Effector memory CD8-positive, alpha-beta T cell (primary cell): ENCODE results near the gene TSHZ3.

Source experiments
- ATAC-seq: fragments of 150-1000 bp; cut with Tn5 transposase; replicated peaks from 2 replicates; pipeline ENCODE4 v1.10.0; 2021; ENCODE audit warnings: mild to moderate bottlenecking, moderate library complexity
- DNase-seq, 3 experiments: peaks; one replicate each; pipeline ENCODE4 v3.0.0; 2021
- H3K27ac Mint-ChIP-seq, 2 donors: one replicate each; pipeline ENCODE4 v1.8.0; 2022; ENCODE audit warnings: mild to moderate bottlenecking in 2 of 2, mixed read lengths in 2 of 2, moderate library complexity in 2 of 2
- H3K27me3 Mint-ChIP-seq, 2 donors: one replicate each; pipeline ENCODE4 v1.8.0; 2022; ENCODE audit warnings: mixed read lengths in 2 of 2
- H3K36me3 Mint-ChIP-seq: one replicate; pipeline ENCODE4 v1.8.0; 2022; ENCODE audit warnings: mild to moderate bottlenecking, moderate library complexity, mixed read lengths; ENCODE audit not compliant: insufficient read depth
- H3K4me1 Mint-ChIP-seq, 2 donors: one replicate each; pipeline ENCODE4 v1.8.0; 2022; ENCODE audit warnings: low read depth in 2 of 2, mixed read lengths in 2 of 2
- H3K4me3 Mint-ChIP-seq, 2 donors: one replicate each; pipeline ENCODE4 v1.8.0; 2022; ENCODE audit warnings: mild to moderate bottlenecking in 2 of 2, mixed read lengths in 2 of 2, moderate library complexity in 2 of 2
- H3K9me3 Mint-ChIP-seq, 2 donors: one replicate each; pipeline ENCODE4 v1.8.0; 2022; ENCODE audit warnings: mixed read lengths in 2 of 2

Gene TSHZ3

GRCh38 chr19:31351056-31351854, 2.0 kb upstream of the TSHZ3 start:
- H3K4me3 Mint-ChIP-seq: peak overlapping the region; percentile 85 to 91
- H3K27ac Mint-ChIP-seq: peak overlapping the region in 1 of 2 donors; percentile 90
- no peak for DNase-seq
- H3K36me3 Mint-ChIP-seq: peaks cover 11% of the 10 kb centered on the region
- no peak for ATAC-seq
- H3K27me3 Mint-ChIP-seq: peaks cover 70 to 82% of the 10 kb centered on the region in 2 donors
- no peaks in the 10 kb centered on the region for H3K9me3 Mint-ChIP-seq
- H3K4me1 Mint-ChIP-seq: peaks cover 45 to 49% of the 10 kb centered on the region in 2 donors

- H3K9me3 Mint-ChIP-seq: no peaks in the 10 kb centered on the region
- H3K27me3 Mint-ChIP-seq: peaks cover 64 to 76% of the 10 kb centered on the region in 2 donors
- DNase-seq (no peak), ATAC-seq (peak; percentile 25)
- H3K4me3 Mint-ChIP-seq: peak overlapping the region; percentile 85 to 91
- peaks cover 11% of the 10 kb centered on the region for H3K36me3 Mint-ChIP-seq
- peaks cover 45 to 49% of the 10 kb centered on the region in 2 donors for H3K4me1 Mint-ChIP-seq
- peak overlapping the region in 1 of 2 donors; percentile 90 for H3K27ac Mint-ChIP-seq
These were observed 1.4 kb upstream of the TSHZ3 start for GRCh38 chr19:31350693-31351055.

- no peak for DNase-seq
- Mint-ChIP-seq H3K36me3 (peaks cover 11% of the 10 kb centered on the region), H3K4me3 (peak overlapping the region; percentile 85 to 91), H3K9me3 (no peaks in the 10 kb centered on the region), H3K27ac (no peak overlapping the region), H3K4me1 (peaks cover 42 to 45% of the 10 kb centered on the region in 2 donors), H3K27me3 (peaks cover 61 to 75% of the 10 kb centered on the region in 2 donors)
- no peak for ATAC-seq
These were observed 927 bp upstream of the TSHZ3 start for GRCh38 chr19:31350033-31350692.

- Mint-ChIP-seq H3K9me3 (no peaks in the 10 kb centered on the region), H3K36me3 (peaks cover 7% of the 10 kb centered on the region), H3K27me3 (peaks cover 59 to 71% of the 10 kb centered on the region in 2 donors), H3K27ac (peak overlapping the region; percentile 70 to 89), H3K4me3 (peak overlapping the region; percentile 90 to 92), H3K4me1 (peaks cover 28 to 32% of the 10 kb centered on the region in 2 donors)
- no peak for DNase-seq
- peak; percentile 22 for ATAC-seq
These were observed 616 bp downstream of the TSHZ3 start for GRCh38 chr19:31348481-31349159.

GRCh38 chr19:31347828-31348392, 1.3 kb downstream of the TSHZ3 start:
- peaks cover 56 to 68% of the 10 kb centered on the region in 2 donors for H3K27me3 Mint-ChIP-seq
- DNase-seq: no peak
- H3K27ac Mint-ChIP-seq: peak overlapping the region; percentile 70 to 89
- H3K4me1 Mint-ChIP-seq: peaks cover 21 to 25% of the 10 kb centered on the region in 2 donors
- no peaks in the 10 kb centered on the region for H3K9me3 Mint-ChIP-seq
- H3K4me3 Mint-ChIP-seq: peak overlapping the region; percentile 90 to 92
- H3K36me3 Mint-ChIP-seq: peaks cover 7% of the 10 kb centered on the region
- ATAC-seq: no peak

GRCh38 chr19:31347354-31347753, 1.9 kb downstream of the TSHZ3 start:
- Mint-ChIP-seq H3K9me3 (no peaks in the 10 kb centered on the region), H3K4me1 (peaks cover 16 to 22% of the 10 kb centered on the region in 2 donors), H3K4me3 (peak overlapping the region in 1 of 2 donors; percentile 90), H3K36me3 (peaks cover 7% of the 10 kb centered on the region), H3K27me3 (peaks cover 54 to 67% of the 10 kb centered on the region in 2 donors), H3K27ac (no peak overlapping the region)
- ATAC-seq (no peak), DNase-seq (no peak)

- no peak overlapping the region for H3K4me3 Mint-ChIP-seq
- ATAC-seq (no peak), DNase-seq (no peak)
- H3K36me3 Mint-ChIP-seq: peaks cover 4% of the 10 kb centered on the region
- H3K27ac Mint-ChIP-seq: no peak overlapping the region
- no peaks in the 10 kb centered on the region for H3K9me3 Mint-ChIP-seq
- peaks cover 14 to 20% of the 10 kb centered on the region in 2 donors for H3K4me1 Mint-ChIP-seq
- peaks cover 51 to 58% of the 10 kb centered on the region in 2 donors for H3K27me3 Mint-ChIP-seq
These were observed 2.8 kb downstream of the TSHZ3 start for GRCh38 chr19:31346184-31347059.

GRCh38 chr19:31344403-31344802, 4.8 kb downstream of the TSHZ3 start:
- H3K4me1 Mint-ChIP-seq: peaks cover 20 to 33% of the 10 kb centered on the region in 2 donors
- DNase-seq: no peak
- peaks cover 45 to 52% of the 10 kb centered on the region in 2 donors for H3K27me3 Mint-ChIP-seq
- H3K9me3 Mint-ChIP-seq: no peaks in the 10 kb centered on the region
- no peak overlapping the region for H3K27ac Mint-ChIP-seq
- no peak for ATAC-seq
- H3K36me3 Mint-ChIP-seq: peaks cover 5% of the 10 kb centered on the region
- no peak overlapping the region for H3K4me3 Mint-ChIP-seq

- Mint-ChIP-seq H3K27me3 (peaks cover 52 to 58% of the 10 kb centered on the region in 2 donors), H3K36me3 (peaks cover 14% of the 10 kb centered on the region), H3K4me3 (no peak overlapping the region), H3K4me1 (peaks cover 25 to 34% of the 10 kb centered on the region in 2 donors), H3K27ac (no peak overlapping the region), H3K9me3 (no peaks in the 10 kb centered on the region)
- no peak for DNase-seq
- no peak for ATAC-seq
These were observed 6.3 kb downstream of the TSHZ3 start for GRCh38 chr19:31342926-31343325.

GRCh38 chr19:31340042-31341025, 8.9 kb downstream of the TSHZ3 start:
- ATAC-seq: peak; percentile 82
- Mint-ChIP-seq H3K4me1 (peaks cover 24 to 35% of the 10 kb centered on the region in 2 donors), H3K36me3 (peaks cover 17% of the 10 kb centered on the region), H3K27me3 (peaks cover 64 to 66% of the 10 kb centered on the region in 2 donors), H3K9me3 (no peaks in the 10 kb centered on the region), H3K27ac (peak overlapping the region; percentile 80 to 85), H3K4me3 (peak overlapping the region; percentile 47 to 69)
- DNase-seq: peak in 2 of 3 experiments; percentile 42 to 43

- DNase-seq (no peak), ATAC-seq (no peak)
- peak overlapping the region; percentile 47 to 69 for H3K4me3 Mint-ChIP-seq
- peak overlapping the region; percentile 56 to 80 for H3K27ac Mint-ChIP-seq
- H3K9me3 Mint-ChIP-seq: no peaks in the 10 kb centered on the region
- peaks cover 17% of the 10 kb centered on the region for H3K36me3 Mint-ChIP-seq
- peaks cover 24 to 35% of the 10 kb centered on the region in 2 donors for H3K4me1 Mint-ChIP-seq
- H3K27me3 Mint-ChIP-seq: peaks cover 63 to 64% of the 10 kb centered on the region in 2 donors
These were observed 9.8 kb downstream of the TSHZ3 start for GRCh38 chr19:31339411-31339810.
